T-helper 1 cell treated with Interleukin-12 subunit alpha and Interleukin-12 subunit beta and Interleukin-4 antibody, amounts not matched to agents 30 μg/mL and 1 μg/mL, for 36 hours (primary cell): ENCODE data around the gene SLC43A1.

Experiments used
- H3K27ac Mint-ChIP-seq: one replicate; pipeline ENCODE4 v1.8.0; 2021; ENCODE audit warnings: mild to moderate bottlenecking, mixed read lengths
- H3K27me3 Mint-ChIP-seq: one replicate; pipeline ENCODE4 v1.8.0; 2021; ENCODE audit warnings: low read depth, mixed read lengths
- H3K36me3 Mint-ChIP-seq: one replicate; pipeline ENCODE4 v1.8.0; 2021; ENCODE audit warnings: low read depth, mixed read lengths
- H3K4me1 Mint-ChIP-seq: one replicate; pipeline ENCODE4 v1.8.0; 2021; ENCODE audit warnings: low read depth, mixed read lengths
- H3K4me3 Mint-ChIP-seq: one replicate; pipeline ENCODE4 v1.8.0; 2021; ENCODE audit warnings: mild to moderate bottlenecking, moderate library complexity, mixed read lengths
- H3K9me3 Mint-ChIP-seq: one replicate; pipeline ENCODE4 v1.8.0; 2021; ENCODE audit warnings: mixed read lengths

SLC43A1 gene

DNA sequence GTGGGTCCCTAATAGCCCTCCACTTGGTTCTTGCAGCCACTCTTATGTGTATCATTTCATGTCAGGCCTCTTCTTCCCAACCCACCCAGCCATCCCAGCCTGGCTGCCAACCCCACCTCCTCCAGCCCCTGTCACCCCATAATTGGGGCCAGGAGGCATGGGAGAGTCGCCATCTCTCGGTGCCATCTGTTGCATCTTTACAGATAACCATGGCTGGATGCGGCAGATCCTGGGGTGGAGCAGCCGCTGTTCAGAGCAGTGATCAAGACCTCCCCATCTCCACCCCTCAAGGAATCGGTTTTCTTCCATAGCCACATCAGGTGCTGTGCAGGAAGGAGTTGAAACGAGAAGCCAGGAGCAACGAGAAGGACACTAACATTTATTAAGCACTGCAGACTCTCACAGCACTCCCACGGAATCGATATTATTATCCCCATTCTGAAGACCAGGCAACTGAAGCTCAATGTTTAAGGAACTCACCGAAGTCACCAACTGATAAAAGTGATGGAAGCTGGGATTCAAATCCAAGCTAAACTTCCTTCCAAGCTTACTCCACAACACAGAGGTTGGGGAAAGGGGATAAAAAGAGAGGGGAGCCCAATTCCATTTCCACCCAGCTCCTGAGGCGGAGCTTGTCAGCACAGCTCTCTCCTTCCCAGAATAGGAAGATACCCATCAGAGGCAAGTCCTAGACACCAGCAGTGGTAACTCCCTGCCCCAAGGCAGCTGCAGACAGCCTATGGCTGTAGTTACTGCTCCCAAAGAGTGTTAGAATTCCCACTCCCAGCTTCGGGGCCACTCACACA, 2.7 kb downstream of the SLC43A1 start:
- Mint-ChIP-seq H3K27me3 (peaks cover 8% of the 10 kb centered on the region), H3K36me3 (no peaks in the 10 kb centered on the region), H3K9me3 (no peaks in the 10 kb centered on the region), H3K27ac (no peak overlapping the region), H3K4me1 (peaks cover 17% of the 10 kb centered on the region), H3K4me3 (no peak overlapping the region)

DNA sequence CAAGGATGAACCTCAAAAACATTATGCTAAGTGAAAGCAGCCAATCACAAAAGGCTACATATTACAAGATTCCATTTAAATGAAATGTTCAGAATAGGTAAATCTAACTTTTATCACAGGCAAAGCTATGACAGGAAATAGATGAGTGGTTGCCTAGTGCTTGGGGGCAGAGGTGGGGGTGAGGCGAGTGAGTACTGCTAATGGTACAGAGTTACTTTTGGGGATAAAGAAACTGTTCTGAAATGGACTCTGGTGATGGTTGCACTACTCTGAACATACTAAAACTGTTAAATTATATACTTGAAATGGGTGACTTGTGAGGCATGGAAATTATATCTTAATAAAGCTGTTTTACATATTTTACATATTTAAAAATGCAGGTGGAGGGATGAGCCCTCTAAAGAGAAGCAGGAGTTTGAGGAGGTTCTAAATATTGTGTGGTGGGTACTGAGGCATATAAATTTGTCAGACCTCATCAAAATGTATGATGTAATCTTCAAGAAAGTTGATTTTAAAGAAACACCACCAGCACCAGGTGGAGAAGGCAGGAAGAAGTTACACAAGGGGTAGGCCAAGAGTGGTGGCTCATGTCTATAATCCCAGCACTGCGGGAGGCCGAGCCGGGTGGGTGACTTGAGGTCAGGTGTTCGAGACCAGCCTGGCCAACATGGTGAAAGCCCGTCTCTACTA, 3.6 kb downstream of the SLC43A1 start:
- Mint-ChIP-seq H3K4me3 (no peak overlapping the region), H3K4me1 (peaks cover 17% of the 10 kb centered on the region), H3K36me3 (no peaks in the 10 kb centered on the region), H3K9me3 (no peaks in the 10 kb centered on the region), H3K27me3 (peaks cover 8% of the 10 kb centered on the region), H3K27ac (peak overlapping the region; percentile 13)

DNA sequence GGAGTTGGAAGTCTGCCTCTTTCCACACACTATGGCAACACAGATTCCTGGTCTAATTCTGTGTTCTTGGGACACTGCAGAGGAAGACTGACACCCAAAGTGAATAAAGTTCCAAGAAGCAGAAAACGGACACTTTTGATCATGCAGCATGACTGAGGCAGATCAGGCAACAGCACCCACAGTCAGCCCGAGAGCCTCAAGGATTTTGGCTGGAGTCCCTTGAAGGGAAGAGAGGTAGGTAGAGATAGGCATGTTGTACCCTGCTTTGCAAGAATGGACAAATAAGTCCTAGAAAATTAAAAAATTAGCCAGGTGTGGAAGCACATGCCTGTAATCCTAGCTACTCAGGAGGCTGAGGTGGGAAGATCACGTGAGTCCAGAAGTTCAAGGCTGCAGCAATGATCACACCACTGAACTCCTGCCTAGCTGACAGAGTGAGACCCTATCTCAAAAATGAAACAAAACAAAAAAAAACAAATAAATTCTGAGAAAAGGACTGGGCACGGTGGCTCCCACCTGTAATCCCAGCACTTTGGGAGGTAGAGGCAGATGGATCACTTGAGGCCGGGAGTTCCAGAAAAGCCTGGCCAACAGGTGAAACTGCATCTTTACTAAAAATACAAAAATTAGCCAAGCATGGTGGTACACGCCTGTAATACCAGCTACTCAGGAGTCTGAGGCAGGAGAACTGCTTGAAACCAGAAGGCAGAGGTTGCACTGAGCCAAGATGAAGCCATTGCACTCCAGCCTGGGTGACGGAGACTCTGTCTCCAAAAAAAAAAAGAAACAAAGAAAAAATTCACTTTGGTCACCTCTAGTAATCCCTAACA, 6.9 kb downstream of the SLC43A1 start:
- Mint-ChIP-seq H3K36me3 (no peaks in the 10 kb centered on the region), H3K4me1 (peaks cover 8% of the 10 kb centered on the region), H3K27ac (no peak overlapping the region), H3K9me3 (no peaks in the 10 kb centered on the region), H3K27me3 (no peaks in the 10 kb centered on the region), H3K4me3 (no peak overlapping the region)

- Mint-ChIP-seq H3K36me3 (no peaks in the 10 kb centered on the region), H3K27ac (no peak overlapping the region), H3K4me3 (no peak overlapping the region), H3K27me3 (no peaks in the 10 kb centered on the region), H3K9me3 (no peaks in the 10 kb centered on the region), H3K4me1 (peaks cover 2% of the 10 kb centered on the region)
Measured at GRCh38 chr11:57506522-57506921, 9.0 kb downstream of the SLC43A1 start.

DNA sequence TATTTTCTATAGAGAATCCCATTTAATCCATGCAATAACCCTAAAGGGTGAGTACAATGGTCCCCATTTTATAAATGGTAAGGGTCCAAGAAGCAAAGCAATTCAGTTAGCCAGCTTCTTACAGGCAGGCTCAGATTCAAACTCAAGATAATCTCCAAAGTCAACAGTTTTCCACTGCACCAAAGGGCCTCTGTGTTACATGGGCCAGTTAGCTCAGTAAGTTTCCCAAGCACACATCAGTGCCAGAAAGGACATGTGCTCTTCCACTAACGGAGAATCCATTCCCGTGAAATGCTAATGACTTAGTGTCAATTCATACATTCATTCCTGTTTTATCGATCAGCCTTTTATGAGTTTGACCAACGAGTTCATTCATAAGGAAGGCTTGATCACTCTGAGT, 11.0 kb downstream of the SLC43A1 start:
- no peak overlapping the region for H3K4me3 Mint-ChIP-seq
- peaks cover 5% of the 10 kb centered on the region for H3K36me3 Mint-ChIP-seq
- no peak overlapping the region for H3K27ac Mint-ChIP-seq
- H3K9me3 Mint-ChIP-seq = no peaks in the 10 kb centered on the region
- no peaks in the 10 kb centered on the region for H3K27me3 Mint-ChIP-seq
- no peaks in the 10 kb centered on the region for H3K4me1 Mint-ChIP-seq

DNA sequence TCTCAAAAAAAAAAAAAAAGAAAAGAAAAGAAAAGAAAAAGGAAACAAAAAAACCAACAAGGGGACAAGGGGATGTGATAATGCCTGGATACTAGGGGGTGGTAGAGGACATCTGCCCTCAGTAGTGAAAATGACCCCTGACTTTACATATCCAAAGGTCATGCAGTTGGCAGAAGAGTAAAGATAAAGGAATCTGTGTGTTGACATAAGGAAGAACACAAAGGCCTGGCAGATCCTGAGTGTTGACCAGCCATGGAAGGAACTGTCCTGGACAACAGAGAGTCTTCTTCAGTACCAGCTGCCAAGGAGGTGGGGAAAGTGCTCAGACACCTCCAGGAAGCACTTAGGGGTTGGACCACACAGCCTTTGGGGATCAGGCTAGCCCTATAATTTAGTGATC, 12.6 kb downstream of the SLC43A1 start:
- Mint-ChIP-seq H3K4me3 (no peak overlapping the region), H3K36me3 (peaks cover 5% of the 10 kb centered on the region), H3K27me3 (no peaks in the 10 kb centered on the region), H3K4me1 (no peaks in the 10 kb centered on the region), H3K27ac (no peak overlapping the region), H3K9me3 (no peaks in the 10 kb centered on the region)

- Mint-ChIP-seq H3K36me3 (peaks cover 6% of the 10 kb centered on the region), H3K9me3 (no peaks in the 10 kb centered on the region), H3K27ac (no peak overlapping the region), H3K4me3 (no peak overlapping the region), H3K27me3 (no peaks in the 10 kb centered on the region), H3K4me1 (no peaks in the 10 kb centered on the region)
Measured at GRCh38 chr11:57502376-57502775, 13.1 kb downstream of the SLC43A1 start.

GRCh38 chr11:57501953-57502352, 13.5 kb downstream of the SLC43A1 start:
- Mint-ChIP-seq H3K9me3 (no peaks in the 10 kb centered on the region), H3K4me1 (no peaks in the 10 kb centered on the region), H3K4me3 (no peak overlapping the region), H3K36me3 (peaks cover 7% of the 10 kb centered on the region), H3K27ac (no peak overlapping the region), H3K27me3 (no peaks in the 10 kb centered on the region)

DNA sequence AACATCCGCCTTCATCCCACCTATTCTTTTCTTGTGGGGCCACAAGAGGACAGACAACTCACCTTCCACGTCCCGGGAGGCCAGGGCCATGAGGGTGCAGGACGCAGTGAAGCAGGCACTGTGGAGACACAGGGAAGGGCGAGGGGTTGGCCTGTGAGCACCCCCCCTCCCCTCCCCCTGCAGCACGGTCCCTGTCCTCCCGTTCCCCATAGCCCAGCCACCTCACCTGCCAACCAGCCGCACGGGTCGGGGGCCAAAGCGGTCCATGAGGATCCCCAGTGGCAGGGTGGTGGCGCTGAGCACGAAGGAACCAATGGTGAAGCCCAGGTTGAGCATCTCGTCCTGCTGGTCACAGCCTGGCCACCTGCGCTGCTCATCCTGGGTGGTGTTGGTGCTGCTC, 14.6 kb downstream of the SLC43A1 start:
- no peak overlapping the region for H3K4me3 Mint-ChIP-seq
- no peaks in the 10 kb centered on the region for H3K4me1 Mint-ChIP-seq
- H3K36me3 Mint-ChIP-seq = peaks cover 7% of the 10 kb centered on the region
- no peak overlapping the region for H3K27ac Mint-ChIP-seq
- H3K9me3 Mint-ChIP-seq = no peaks in the 10 kb centered on the region
- no peaks in the 10 kb centered on the region for H3K27me3 Mint-ChIP-seq

GRCh38 chr11:57500515-57500914, 15.0 kb downstream of the SLC43A1 start:
- H3K9me3 Mint-ChIP-seq = no peaks in the 10 kb centered on the region
- H3K4me3 Mint-ChIP-seq = no peak overlapping the region
- H3K36me3 Mint-ChIP-seq = peaks cover 7% of the 10 kb centered on the region

DNA sequence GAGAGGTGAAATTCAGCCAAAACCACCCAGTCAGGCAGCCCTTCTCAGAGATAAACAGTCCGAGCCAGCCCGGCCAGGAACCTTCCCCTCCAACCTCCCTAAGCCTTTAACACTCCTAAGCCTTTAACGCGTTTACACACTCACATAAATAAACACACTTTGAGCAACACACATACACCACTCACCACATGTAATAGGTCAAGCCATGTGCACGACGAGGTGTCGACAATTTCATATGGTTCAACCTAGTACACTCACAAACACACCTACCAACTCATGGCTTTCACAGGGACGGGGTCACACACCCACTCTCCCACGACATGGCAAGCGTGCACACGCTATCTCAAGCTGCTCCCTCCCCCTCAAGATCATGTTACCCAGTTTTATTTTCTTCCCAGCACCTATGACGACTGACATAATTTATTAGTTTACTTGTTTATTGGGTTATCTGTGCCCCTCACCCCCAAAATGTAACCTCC, 15.5 kb downstream of the SLC43A1 start:
- Mint-ChIP-seq H3K9me3 (no peaks in the 10 kb centered on the region), H3K27me3 (no peaks in the 10 kb centered on the region), H3K4me3 (no peak overlapping the region), H3K4me1 (no peaks in the 10 kb centered on the region), H3K36me3 (peaks cover 7% of the 10 kb centered on the region), H3K27ac (no peak overlapping the region)

More at GRCh38 chr11:57500515-57500914, 15.0 kb downstream of the SLC43A1 start:
- no peak overlapping the region for H3K27ac Mint-ChIP-seq
- H3K27me3 Mint-ChIP-seq = no peaks in the 10 kb centered on the region
- no peaks in the 10 kb centered on the region for H3K4me1 Mint-ChIP-seq

- no peak overlapping the region for H3K4me3 Mint-ChIP-seq
- no peaks in the 10 kb centered on the region for H3K27me3 Mint-ChIP-seq
- peaks cover 2% of the 10 kb centered on the region for H3K4me1 Mint-ChIP-seq
- H3K9me3 Mint-ChIP-seq = no peaks in the 10 kb centered on the region
- H3K36me3 Mint-ChIP-seq = peaks cover 7% of the 10 kb centered on the region
- H3K27ac Mint-ChIP-seq = no peak overlapping the region
Measured at GRCh38 chr11:57499413-57499982, 16.0 kb downstream of the SLC43A1 start.

GRCh38 chr11:57498540-57498939, 17.0 kb downstream of the SLC43A1 start:
- no peaks in the 10 kb centered on the region for H3K27me3 Mint-ChIP-seq
- peaks cover 3% of the 10 kb centered on the region for H3K4me1 Mint-ChIP-seq
- no peaks in the 10 kb centered on the region for H3K9me3 Mint-ChIP-seq
- H3K27ac Mint-ChIP-seq = no peak overlapping the region
- H3K36me3 Mint-ChIP-seq = peaks cover 7% of the 10 kb centered on the region
- no peak overlapping the region for H3K4me3 Mint-ChIP-seq
